HUES6 (cell line): ENCODE measurements around the gene GRXCR1.

Experiments used
- H3K27ac ChIP-seq: 2 replicates; pipeline ENCODE4 v1.7.0; 2013; ENCODE audit warnings: low read depth, mild to moderate bottlenecking, low read length, inconsistent platforms
- H3K27me3 ChIP-seq: 2 replicates; pipeline ENCODE4 v1.6.1; 2013; ENCODE audit warnings: low read length; ENCODE audit not compliant: control insufficient read depth, insufficient read depth
- H3K36me3 ChIP-seq: 2 replicates; pipeline ENCODE4 v1.6.1; 2013; ENCODE audit warnings: low read length; ENCODE audit not compliant: control insufficient read depth, insufficient read depth
- H3K4me1 ChIP-seq: 2 replicates; pipeline ENCODE4 v1.6.1; 2013; ENCODE audit warnings: low read length; ENCODE audit not compliant: control insufficient read depth, insufficient read depth
- H3K4me3 ChIP-seq: 2 replicates; pipeline ENCODE4 v1.5.1; 2013; ENCODE audit warnings: low read depth, low read length
- H3K9ac ChIP-seq: one replicate; pipeline ENCODE4 v1.6.1; 2013; ENCODE audit warnings: mild to moderate bottlenecking, low read length
- H3K9me3 ChIP-seq: 2 replicates; pipeline ENCODE4 v1.6.1; 2013; ENCODE audit warnings: low read depth, low read length; ENCODE audit not compliant: control insufficient read depth, insufficient read depth

Gene GRXCR1

DNA sequence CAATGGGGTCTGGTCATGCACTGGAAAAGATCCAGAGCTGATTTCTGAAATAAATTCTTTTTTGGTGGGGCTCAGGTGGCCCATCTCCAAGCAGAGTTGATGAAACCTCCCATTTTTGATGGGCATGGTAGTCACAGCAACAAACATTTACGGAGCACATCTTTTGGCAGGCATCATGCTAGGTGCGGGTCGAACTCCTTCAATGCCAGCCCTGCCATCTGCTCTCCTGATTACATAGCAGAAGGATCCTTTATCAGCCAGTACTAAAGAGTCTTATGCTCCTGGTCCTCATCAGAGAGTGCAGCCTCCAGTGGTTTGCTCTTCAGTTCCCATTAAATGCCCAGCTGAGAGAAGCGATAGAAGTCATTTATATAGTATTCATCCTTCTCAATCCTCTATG lies 121.7 kb downstream of the GRXCR1 start:
- H3K27me3 ChIP-seq = no peaks in the 10 kb centered on the region
- no peak overlapping the region for H3K9ac ChIP-seq
- no peaks in the 10 kb centered on the region for H3K36me3 ChIP-seq
- H3K27ac ChIP-seq = no peak overlapping the region
- H3K4me3 ChIP-seq = no peak overlapping the region
- H3K4me1 ChIP-seq = no peaks in the 10 kb centered on the region
- no peaks in the 10 kb centered on the region for H3K9me3 ChIP-seq

GRCh38 chr4:43041632-43042031 lies 149.1 kb downstream of the GRXCR1 start:
- Histone ChIP-seq H3K27ac (no peak overlapping the region), H3K27me3 (no peaks in the 10 kb centered on the region), H3K4me1 (no peaks in the 10 kb centered on the region), H3K4me3 (no peak overlapping the region), H3K9ac (no peak overlapping the region), H3K9me3 (no peaks in the 10 kb centered on the region), H3K36me3 (no peaks in the 10 kb centered on the region)

GRCh38 chr4:43047058-43047457 lies 154.5 kb downstream of the GRXCR1 start:
- no peaks in the 10 kb centered on the region for H3K4me1 ChIP-seq
- H3K27ac ChIP-seq = no peak overlapping the region
- no peaks in the 10 kb centered on the region for H3K27me3 ChIP-seq

DNA sequence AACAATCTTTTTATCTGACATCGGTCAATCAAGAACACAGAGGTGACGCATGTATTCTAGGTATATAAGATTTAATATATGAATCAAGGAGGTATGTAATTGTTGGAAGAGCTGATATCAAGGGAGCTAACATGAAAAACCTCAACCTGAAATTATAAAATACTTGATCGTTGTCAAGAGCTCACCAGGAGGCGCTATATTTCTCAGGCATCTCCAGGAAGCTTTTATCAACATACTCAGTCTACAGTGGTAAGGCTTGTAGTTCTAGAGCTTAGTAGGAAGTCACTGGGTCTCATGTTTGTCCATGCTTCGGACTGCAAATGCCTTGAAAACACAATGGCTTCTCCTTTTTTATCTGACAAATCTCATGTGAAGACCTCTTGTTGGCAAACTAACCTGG lies 156.1 kb downstream of the GRXCR1 start:
- no peak overlapping the region for H3K4me3 ChIP-seq
- H3K9ac ChIP-seq = no peak overlapping the region
- no peaks in the 10 kb centered on the region for H3K27me3 ChIP-seq
- H3K36me3 ChIP-seq = no peaks in the 10 kb centered on the region
- no peaks in the 10 kb centered on the region for H3K9me3 ChIP-seq
- H3K27ac ChIP-seq = no peak overlapping the region
- H3K4me1 ChIP-seq = no peaks in the 10 kb centered on the region

More at GRCh38 chr4:43047058-43047457, 154.5 kb downstream of the GRXCR1 start:
- no peak overlapping the region for H3K9ac ChIP-seq
- H3K4me3 ChIP-seq = no peak overlapping the region
- H3K36me3 ChIP-seq = no peaks in the 10 kb centered on the region
- no peaks in the 10 kb centered on the region for H3K9me3 ChIP-seq

DNA sequence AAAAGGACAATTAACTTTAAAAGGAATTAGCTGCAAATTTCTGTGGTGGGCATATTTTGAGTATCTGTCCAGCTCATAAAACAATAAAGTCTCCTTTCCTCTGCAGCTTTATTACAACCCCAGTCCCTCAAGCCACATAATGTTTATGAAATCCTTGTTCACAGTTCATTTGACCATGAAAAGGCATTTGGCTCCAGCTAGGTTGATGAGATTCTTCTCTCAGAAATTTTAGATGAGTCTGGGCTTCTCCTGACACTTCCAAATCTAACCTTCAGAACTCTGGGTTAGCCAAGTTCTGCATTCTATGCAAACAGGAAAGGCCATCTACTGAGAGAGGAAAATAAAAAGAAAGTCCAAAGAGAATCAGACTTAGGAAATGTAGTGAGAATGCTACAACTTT lies 156.8 kb downstream of the GRXCR1 start:
- H3K27ac ChIP-seq = no peak overlapping the region
- H3K36me3 ChIP-seq = no peaks in the 10 kb centered on the region
- no peak overlapping the region for H3K4me3 ChIP-seq
- H3K4me1 ChIP-seq = no peaks in the 10 kb centered on the region
- no peaks in the 10 kb centered on the region for H3K9me3 ChIP-seq
- H3K27me3 ChIP-seq = no peaks in the 10 kb centered on the region
- no peak overlapping the region for H3K9ac ChIP-seq

GRCh38 chr4:43066415-43066814 lies 173.9 kb downstream of the GRXCR1 start:
- H3K9me3 ChIP-seq = no peaks in the 10 kb centered on the region
- H3K4me3 ChIP-seq = no peak overlapping the region
- H3K9ac ChIP-seq = no peak overlapping the region
- no peak overlapping the region for H3K27ac ChIP-seq
- H3K27me3 ChIP-seq = no peaks in the 10 kb centered on the region
- no peaks in the 10 kb centered on the region for H3K36me3 ChIP-seq
- no peaks in the 10 kb centered on the region for H3K4me1 ChIP-seq

- Histone ChIP-seq H3K27ac (no peak overlapping the region), H3K9ac (no peak overlapping the region), H3K27me3 (no peaks in the 10 kb centered on the region), H3K4me1 (no peaks in the 10 kb centered on the region), H3K4me3 (no peak overlapping the region), H3K36me3 (no peaks in the 10 kb centered on the region), H3K9me3 (peaks cover 28% of the 10 kb centered on the region)
Measured at GRCh38 chr4:43071069-43071468, 178.6 kb downstream of the GRXCR1 start.
